ENCODE measurements around the gene EXOSC7.

EXOSC7 gene

DNA sequence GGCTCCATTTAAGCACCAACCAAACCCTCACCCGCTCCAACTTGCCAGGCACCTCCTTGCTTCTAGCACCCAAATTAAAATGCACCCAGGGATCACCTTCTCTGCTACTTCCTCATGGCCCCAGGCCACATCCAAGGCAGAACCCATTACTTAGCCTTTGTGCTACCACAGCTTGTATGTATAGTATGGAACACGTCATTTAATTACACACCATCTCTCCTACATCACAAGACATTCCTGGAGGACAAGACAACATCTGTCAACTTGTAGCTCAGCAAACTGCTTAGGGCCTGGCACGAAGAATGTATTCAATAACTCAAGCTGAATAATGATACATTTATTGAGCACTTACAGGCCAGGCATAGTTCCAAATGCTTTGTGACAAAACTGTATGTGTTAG lies 23.4 kb upstream of the EXOSC7 start:
- no peak for DNase-seq (ENCODE audit: low read depth)
- TF ChIP-seq, protein P1, sequence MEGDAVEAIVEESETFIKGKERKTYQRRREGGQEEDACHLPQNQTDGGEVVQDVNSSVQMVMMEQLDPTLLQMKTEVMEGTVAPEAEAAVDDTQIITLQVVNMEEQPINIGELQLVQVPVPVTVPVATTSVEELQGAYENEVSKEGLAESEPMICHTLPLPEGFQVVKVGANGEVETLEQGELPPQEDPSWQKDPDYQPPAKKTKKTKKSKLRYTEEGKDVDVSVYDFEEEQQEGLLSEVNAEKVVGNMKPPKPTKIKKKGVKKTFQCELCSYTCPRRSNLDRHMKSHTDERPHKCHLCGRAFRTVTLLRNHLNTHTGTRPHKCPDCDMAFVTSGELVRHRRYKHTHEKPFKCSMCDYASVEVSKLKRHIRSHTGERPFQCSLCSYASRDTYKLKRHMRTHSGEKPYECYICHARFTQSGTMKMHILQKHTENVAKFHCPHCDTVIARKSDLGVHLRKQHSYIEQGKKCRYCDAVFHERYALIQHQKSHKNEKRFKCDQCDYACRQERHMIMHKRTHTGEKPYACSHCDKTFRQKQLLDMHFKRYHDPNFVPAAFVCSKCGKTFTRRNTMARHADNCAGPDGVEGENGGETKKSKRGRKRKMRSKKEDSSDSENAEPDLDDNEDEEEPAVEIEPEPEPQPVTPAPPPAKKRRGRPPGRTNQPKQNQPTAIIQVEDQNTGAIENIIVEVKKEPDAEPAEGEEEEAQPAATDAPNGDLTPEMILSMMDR (conservative IDR thresholded peaks at IDR 0.05; ENCODE audit: control insufficient read depth, insufficient read depth, low read depth, low read length) = no peak
- no peak overlapping the region for H3K4me3 ChIP-seq (ENCODE audit: control insufficient read depth, low read depth, low read length)

GRCh38 chr3:44954304-44954703 lies 21.7 kb upstream of the EXOSC7 start:
- H3K4me3 ChIP-seq (ENCODE audit: control insufficient read depth, low read depth, low read length) = no peak overlapping the region
- TF ChIP-seq, protein P1 (conservative IDR thresholded peaks at IDR 0.05; ENCODE audit: control insufficient read depth, insufficient read depth, low read depth, low read length) = no peak
- no peak for DNase-seq (ENCODE audit: low read depth)

GRCh38 chr3:44954962-44955361 lies 21.1 kb upstream of the EXOSC7 start:
- peak; percentile 66 for DNase-seq (ENCODE audit: low read depth)
- no peak overlapping the region for H3K4me3 ChIP-seq (ENCODE audit: control insufficient read depth, low read depth, low read length)
- TF ChIP-seq, protein P1 (conservative IDR thresholded peaks at IDR 0.05; ENCODE audit: control insufficient read depth, insufficient read depth, low read depth, low read length) = no peak

DNA sequence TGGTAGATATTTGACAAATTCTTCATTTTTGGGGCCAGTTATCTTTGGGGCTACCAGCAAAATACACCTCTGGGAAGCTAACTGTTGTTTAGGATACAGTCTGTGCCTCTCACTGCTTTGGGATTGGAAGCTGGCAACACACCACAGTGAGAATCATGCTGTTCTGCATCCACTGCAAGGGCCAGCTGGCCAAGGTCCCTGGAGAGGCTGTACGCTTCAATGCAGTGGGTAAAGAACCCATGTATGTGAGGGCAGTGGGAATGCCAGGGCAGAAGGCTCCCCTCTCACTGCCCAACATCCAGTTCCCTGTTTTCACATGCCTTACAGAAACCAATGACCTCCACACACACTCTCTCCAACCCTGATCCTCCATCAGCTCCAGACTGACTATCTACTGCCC lies 20.1 kb upstream of the EXOSC7 start:
- no peak for DNase-seq (ENCODE audit: low read depth)
- TF ChIP-seq, protein P1 (conservative IDR thresholded peaks at IDR 0.05; ENCODE audit: control insufficient read depth, insufficient read depth, low read depth, low read length) = no peak
- no peak overlapping the region for H3K4me3 ChIP-seq (ENCODE audit: control insufficient read depth, low read depth, low read length)

- TF ChIP-seq, protein P1 (conservative IDR thresholded peaks at IDR 0.05; ENCODE audit: control insufficient read depth, insufficient read depth, low read depth, low read length) = no peak
These were observed 18.1 kb upstream of the EXOSC7 start for GRCh38 chr3:44957986-44958385.

GRCh38 chr3:44958386-44958785 lies 17.7 kb upstream of the EXOSC7 start:
- no peak overlapping the region for H3K4me3 ChIP-seq (ENCODE audit: control insufficient read depth, low read depth, low read length)
- TF ChIP-seq, protein P1 (conservative IDR thresholded peaks at IDR 0.05; ENCODE audit: control insufficient read depth, insufficient read depth, low read depth, low read length) = no peak
- DNase-seq (ENCODE audit: low read depth) = no peak

More at GRCh38 chr3:44957986-44958385, 18.1 kb upstream of the EXOSC7 start:
- H3K4me3 ChIP-seq (ENCODE audit: control insufficient read depth, low read depth, low read length) = no peak overlapping the region
- no peak for DNase-seq (ENCODE audit: low read depth)
